Non-pigmented ciliary epithelial cell (primary cell): Measurements from ENCODE around the gene PHACTR3.

Experiments used
- DNase-seq: peaks from one replicate; pipeline ENCODE4 v3.0.0-alpha.2; 2010; ENCODE audit warnings: low read depth

Gene PHACTR3

DNA sequence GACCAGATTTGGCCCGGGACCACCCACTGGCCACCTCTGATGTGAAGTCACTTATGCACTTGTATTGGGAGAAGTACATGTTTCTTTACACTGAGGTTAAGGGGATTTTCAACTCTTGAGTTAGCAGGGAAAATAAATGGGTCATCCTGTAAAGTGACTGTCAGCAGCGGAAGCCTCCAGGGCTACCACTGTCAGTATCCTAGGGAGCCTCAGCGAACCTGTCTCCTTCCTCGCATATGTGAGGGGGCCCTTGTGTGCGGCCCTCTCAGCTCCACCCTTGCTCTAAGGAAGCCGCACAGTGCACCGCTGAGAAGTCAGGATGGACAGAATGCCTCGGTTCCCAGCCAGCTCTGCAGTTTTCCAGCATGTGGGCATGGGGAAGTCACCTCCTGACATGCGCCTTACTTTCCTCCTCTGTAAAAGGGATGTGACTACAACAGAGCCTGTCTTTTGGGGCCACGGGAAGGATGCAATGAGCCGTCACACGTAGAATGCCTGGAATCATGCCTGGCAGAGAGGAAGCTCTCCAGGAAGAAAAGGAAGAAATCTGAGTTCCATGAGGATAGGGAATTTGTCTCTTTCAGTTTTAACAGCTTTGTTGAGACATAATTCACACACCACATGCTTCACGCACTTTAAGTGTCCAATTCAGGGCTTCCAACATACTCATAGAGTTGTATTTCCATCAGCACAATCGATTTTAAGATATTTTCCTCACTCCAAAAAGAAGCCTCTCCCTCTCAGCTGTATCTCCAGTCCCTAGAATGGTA, 213.7 kb downstream of the PHACTR3 start:
- no peak for DNase-seq

DNA sequence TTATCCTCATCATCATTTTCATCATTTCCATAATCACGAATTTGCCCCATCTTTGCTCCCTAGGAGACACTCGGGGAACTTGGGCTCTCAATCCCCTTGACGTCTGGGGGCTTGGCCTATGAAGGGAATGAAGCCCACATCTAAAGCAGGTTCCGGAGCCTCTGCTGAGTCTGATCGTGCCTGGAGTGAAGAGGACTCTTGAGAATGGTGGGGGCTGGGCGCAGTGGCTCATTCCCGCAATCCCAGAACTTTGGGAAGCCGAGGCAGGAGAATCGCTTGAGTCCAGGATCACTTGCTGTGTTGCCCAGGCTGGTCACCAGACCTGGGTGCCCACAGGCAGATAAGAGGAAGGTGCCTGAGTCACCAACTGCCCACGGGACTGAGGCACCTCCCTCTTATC, 214.6 kb downstream of the PHACTR3 start:
- no peak for DNase-seq

DNA sequence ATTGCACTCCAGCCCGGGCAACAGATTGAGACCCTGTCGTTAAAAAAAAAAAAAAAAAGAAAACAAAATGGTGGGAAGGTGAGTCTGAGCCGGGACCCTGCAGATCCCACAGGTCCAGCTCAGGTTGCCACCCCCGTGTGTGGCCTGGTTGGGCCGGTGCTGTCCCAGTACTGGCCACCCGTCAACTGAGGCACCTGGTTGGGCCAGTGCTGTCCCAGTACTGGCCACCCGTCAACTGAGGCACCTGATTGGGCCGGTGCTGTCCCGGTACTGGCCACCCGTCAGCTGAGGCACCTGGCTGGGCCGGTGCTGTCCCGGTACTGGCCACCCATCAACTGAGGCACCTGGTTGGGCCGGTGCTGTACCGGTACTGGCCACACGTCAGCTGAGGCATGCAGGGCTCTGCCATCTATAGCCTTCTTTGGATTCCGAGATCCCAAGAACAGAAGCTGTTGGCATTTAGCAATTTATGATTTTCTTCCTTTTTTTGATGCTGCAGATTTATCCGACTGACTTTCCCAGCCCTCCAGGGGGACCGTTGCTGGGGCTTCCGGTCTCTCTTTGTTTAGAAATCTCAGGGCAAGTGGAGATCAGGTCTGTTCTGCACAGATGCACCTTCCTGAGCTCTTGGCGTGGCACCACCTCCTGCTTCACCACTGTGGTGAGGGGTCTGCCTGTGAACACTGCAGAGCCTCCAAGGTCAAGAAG, 215.3 kb downstream of the PHACTR3 start:
- no peak for DNase-seq

DNA sequence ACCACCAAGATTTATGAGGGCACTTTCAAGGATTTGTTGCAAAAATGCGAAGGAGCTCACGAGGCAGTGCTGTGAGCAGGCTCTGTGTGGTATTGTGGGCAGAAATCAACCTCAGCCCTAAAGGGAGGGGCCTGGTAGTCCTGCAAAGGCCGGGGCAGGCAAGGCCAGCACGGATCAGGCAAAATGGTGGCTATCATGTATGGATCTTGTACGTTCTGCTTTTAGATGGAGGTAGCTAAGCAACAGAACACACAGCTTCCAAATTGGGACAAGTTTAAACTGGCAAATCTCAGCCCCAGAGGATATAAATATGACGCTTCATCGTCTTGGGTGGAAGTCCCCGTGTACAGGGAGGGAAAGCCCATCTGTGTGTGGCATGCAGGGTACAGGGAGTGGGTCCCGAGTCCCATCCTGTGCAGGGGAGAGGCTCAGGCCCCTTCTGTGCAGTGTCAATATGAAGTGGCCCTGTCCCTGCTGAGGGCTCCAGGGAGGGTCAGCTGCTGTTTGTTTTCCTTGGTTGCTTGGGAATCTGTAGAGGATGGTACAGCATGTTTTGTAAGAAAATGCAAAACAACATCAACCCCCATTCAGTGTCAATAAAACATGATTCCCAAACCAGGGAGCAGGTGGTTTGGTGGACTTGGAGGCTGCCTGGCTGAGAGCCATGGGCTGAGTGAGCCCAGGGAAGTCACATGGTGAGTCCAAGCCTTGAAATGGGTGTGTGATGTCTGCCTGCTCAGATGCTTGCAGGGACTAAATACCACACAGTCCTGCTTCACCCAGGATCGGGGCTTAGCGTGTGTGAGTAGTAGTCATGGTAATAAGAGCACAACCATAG, 216.1 kb downstream of the PHACTR3 start:
- no peak for DNase-seq

DNA sequence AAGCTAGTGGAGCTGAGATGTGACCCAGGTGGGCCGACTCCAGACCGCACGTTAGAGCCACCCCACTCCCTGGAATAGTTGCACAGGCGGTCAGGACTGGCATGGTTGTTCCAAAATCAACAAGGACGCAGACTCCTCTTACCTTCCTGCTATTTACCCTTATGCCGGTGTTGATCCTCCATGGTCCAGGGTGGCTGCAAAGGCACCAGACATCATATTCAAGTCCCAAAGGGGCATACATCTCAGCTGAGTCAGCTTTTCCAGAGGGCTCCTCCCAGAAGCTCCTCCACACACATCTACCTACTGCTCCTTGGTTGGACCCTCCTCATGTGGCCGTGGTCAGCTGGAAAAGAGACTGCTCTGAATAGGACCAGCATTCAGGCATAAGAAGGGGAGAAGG, 216.9 kb downstream of the PHACTR3 start:
- no peak for DNase-seq

DNA sequence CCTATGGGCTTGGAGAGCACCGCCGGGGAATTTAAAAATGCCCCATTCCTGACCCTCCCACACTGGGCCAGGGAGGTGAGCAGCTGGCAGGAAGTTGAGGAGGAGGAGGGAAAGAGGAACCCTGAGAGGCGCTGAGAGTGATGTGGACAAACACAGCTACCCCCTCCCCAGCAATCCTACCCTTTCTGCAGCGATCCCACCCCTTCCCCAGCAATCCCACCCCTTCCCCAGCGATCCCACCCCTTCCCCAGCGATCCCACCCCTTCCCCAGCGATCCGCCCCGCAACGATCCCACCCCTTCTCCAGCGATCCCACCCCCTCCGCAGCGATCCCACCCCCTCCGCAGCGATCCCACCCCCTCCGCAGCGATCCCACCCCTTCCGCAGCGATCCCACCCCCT, 217.4 kb downstream of the PHACTR3 start:
- DNase-seq, result no peak

DNA sequence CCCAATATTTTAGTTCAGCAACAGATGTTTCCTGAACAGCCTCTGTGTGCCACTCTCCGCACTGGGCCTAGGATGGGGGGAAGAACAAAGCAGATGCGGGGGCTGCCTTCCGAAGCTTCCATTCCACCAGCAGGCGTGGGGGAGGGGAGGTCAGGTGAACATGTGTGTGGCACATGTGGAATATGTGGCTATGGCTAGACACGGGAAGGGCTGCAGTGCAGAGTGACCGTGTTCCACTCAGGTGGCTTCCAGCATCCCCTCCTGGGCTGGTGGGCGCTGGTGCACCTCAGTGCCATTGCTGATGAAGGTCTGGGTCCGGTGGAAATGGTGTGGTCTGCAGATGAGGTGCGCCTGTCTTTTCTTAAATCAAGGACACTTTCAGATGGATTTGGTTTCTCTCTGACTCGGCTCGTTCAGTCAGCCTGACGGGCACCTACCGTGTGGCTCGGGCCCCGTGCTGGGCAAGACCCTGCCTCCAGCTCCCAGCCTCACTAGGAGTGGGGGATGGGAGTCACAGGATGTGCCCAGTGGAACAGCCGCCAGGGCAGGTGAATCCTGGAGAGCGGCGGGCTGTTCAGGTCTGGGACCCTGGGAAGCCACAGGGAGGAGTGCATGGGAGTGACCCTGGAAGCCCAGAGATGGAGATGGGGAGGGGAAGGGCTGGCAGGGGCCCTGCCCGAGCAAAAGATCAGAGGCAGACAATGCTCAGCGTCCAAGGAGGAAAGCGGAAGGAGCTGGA, 218.1 kb downstream of the PHACTR3 start:
- DNase-seq, result no peak

DNA sequence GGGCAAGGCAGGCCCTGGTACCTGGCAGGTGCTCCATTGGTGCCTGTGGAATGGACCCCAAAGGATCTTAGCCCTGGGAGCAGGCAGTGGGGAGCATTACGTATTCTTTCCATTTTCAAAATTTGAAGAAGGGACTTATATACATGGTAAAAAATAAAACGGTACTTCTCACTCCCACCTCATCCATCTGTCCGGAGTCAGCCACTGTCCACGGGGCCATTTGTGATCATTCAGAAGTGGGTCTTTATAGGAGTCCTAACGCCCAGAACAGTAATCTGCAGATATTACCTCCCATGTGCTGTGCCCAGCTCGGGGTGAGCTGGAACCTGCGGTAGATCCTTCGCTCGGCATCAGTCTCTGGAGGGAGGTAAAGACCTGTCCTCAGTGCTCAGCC, 218.7 kb downstream of the PHACTR3 start:
- no peak for DNase-seq

DNA sequence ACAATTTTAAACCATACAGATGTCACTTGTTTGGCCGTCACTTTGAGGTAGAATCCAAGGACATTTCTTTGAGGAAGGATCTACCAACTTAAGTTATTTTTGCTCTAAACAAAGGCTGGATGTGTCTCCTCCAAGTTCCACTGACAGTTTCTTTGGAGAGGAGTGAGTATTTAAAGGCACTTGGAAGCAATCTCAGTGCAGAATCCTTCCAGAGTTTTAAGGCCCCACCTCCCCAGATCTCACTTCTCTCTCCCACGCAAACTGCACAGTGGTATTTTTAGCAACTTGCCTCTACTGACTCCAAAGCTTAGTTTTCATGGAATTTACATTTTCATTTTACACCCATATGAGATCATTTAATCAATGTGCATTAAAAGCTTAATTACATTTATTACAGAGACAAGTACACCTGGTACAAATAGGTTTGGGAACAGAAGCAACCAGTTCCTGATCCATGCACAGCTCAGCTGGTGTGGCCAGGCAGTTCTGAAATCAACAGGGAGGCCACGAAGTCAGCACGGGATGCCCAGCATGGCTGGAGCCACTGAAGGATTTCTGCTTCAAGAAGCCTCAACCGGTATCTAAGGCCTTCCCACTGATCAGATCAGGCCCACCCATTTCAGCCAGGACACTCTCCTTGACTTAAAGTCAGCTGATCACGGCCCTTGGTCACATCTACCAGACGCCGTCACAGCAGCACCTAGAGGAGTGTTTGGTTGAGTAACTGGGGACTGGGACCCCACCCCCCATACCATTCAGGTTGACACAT, 219.3 kb downstream of the PHACTR3 start:
- DNase-seq, result no peak

DNA sequence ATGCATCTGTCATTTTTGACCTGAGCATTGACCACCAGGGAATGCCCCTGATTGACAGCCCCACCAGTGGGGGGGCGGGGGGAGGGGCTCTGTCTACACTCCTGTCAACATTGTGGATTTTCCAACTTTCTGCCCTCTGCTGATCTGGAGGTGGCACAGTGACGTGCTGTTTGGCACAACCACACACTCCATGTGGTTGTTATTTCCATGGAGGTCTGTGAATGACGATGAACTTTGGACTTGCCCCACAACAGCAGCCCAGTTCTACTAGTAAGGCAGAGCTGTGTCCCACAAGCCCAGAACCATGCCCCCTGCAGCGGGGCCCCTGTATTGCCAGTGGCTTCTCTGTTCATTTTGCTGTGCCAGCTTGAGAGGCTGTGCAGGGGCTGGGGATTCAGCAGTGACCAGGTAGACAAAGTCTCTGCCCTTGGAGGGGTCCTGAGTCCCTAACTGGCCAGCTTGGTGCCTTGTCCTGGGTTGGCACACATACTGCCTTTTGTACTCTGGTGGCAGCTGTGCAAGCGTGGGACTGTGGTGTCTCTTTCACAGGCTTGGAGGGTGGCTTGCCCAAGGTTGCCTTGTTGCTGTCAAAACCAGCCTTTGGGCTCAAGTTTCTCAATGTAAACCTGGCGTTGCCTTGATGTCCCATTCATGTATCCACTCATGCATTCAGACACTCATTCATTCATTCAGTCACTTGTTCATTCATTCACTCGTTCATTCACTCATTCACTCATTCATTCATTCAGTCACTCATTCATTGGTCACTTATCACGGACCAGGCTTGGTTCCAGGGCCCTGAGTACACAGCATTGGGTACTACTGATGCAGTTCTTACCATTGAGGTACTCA, 220.6 kb downstream of the PHACTR3 start:
- no peak for DNase-seq

DNA sequence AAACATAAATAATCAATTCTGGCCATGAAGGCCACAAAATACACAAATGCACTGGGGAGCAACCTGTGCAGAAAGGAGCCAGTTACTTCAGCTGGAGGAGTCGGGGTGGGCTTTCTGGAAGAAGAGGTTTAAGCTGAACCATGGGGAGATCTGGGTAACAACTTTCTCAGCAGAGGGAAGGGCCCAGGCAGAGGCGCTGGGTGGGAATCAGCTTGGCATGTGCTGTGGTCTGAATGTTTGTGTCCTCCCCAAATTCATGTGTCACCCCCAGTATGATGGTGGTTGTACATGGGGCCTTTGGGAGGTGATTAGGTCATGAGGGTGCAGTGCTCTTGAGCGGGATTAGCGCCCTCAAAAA, 221.2 kb downstream of the PHACTR3 start:
- DNase-seq, result no peak

DNA sequence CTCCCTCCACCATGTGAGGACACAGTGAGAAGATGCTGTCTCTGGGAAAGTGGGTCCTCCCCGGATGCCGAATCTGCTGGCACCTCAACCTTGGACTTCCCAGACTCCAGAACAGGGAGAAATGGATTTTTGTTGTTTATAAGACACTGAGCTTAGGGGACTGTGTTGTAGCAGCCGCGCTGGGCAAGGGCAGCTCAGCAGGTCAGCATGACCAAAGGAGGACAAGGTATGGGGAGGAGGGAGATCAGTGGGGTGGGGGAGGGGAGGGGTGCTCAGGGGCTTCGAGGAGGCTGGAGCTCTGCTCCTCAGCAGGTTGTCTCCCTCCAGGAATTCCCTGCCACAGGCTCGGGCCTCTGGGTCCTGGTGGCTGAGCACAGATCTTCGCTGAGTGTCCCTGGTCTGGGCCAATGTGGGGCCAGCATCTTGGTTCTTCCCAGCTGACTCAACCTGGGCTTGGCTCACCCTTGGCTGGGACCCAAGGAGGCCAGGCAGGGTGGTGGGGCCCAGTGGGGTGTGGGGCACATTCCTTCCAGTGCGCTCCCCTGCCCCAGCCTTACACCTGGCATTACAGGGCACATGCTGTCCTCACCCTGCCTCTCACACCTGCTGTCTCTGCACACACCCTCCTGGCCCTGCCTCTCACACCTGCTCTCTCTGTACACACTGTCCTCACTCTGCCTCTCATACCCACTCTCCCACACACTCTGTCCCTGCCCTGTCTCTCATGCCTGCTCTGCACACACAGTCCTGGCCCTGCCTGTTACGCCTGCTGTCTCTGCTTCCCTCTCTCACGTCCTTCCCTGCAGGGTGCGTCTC, 221.8 kb downstream of the PHACTR3 start:
- DNase-seq, result no peak

DNA sequence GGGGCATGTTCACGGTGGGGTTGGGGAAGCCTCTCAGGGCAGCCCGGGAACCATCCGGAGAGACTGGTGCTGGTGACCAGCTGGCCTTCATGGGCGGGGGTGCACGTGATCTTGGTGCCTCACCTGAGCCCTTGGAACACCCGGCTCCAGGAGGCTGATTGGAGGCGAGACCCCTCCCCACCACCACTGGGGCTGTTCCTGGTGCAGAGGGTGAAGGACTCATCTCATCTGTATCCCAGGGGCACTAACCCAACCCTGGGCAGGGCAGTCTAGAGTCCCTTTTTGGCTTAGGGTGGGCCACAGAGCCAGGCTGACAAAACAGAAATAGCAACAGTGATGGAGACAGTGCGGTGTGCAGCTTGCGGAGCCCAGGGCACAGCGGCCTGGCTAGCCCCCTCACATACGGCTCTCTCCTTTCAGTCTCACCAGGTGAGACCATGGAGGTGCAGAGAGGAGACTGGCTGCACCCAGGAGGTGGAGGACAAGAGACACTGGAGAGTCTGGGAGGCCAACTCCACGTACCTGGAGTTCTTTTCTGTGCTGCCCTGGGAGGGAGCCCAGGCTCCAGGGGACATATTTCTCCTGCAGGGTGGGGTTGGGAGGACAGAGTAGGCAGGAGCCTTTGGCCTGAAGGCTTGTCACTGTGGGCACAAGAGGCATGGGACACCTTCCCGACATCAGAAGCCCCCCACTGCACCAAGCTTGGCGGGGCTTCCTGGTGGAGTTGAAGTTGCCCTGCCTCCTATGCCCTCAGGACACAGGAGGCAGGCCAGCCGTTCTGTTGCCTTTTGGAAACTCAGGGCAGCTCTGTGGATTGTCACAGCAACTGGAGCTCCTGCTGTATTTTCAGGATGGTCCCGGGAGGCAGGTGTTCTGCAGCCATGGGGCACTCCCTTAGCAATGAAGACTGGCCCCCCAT, 223.1 kb downstream of the PHACTR3 start:
- DNase-seq, result no peak

DNA sequence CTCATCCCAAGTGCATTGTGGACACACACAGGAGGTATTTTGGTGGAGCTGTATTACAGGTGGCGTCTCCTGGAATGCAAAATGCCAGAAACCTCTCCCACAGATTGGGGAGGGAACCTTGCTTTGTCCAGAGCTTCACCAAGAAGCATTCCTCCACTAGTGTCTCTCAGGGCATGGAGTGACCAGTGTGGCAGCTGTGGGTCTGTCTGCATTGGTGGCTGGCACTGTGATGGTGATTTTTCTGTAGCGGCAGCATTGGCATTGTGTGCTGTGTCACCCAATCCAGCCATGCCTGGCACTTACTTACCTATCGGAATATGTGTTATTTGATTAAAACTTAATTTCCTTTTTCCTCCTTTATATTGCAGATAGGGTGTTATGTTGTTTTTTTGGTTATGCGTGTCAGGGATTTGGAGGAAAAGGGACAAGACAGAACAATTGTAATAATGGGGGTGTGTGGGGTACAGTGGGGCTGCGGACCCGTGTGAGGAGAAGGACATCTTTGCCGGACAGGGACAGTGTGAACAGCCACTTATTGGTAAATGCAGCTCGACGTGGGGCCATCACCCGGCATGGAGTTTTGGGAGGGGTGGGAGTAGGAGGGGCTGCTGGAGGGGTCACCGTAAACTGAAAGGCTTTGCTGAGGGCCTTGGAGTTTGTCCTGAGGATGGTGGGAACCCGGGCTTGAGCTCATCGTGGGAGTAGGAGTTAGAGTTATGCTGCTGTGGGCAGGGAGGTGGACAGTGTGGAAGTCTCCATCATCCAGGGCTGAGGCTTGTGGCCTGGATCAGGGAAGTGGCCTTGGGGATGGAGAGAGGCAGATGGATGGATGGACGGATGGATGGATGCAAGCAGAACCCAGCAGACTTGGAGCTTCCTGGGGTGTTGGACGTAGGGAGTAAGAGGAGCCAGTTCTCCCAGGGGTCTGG, 224.0 kb downstream of the PHACTR3 start:
- DNase-seq, result no peak

DNA sequence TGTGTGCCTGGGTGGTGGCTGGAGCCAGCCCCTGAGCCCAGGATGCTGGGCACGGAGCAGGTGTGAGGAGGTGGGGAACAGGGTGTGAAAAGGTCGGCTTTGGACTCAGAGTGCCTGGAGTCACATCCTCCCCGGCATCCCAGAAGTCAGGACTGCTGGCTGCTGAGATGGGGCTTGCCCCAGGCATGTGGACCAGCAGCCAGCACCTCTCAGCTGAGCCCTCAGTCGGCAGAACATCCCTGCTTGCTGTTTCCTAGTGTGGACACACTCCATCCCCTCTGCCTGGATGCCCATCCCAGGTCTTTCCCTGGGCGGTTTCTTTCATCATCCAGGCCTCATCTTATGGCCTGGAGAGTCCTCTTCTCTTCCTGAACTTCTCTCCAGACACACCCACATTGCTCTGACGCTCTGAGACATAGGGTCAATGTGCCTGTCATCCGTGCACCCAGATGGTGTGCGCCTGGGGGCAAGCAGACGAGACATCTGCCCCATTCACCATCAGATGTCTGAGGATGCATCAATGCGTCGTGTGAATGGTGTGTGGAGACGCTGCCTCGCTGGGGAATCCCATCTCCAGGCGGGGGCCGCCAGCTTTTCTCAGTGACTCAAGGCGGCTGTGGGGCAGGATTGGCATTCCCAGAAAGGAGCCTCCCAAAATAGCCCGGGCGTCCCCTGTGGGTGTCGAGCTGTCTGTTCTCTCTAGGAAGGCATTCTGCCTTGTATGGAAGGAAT, 224.9 kb downstream of the PHACTR3 start:
- no peak for DNase-seq

DNA sequence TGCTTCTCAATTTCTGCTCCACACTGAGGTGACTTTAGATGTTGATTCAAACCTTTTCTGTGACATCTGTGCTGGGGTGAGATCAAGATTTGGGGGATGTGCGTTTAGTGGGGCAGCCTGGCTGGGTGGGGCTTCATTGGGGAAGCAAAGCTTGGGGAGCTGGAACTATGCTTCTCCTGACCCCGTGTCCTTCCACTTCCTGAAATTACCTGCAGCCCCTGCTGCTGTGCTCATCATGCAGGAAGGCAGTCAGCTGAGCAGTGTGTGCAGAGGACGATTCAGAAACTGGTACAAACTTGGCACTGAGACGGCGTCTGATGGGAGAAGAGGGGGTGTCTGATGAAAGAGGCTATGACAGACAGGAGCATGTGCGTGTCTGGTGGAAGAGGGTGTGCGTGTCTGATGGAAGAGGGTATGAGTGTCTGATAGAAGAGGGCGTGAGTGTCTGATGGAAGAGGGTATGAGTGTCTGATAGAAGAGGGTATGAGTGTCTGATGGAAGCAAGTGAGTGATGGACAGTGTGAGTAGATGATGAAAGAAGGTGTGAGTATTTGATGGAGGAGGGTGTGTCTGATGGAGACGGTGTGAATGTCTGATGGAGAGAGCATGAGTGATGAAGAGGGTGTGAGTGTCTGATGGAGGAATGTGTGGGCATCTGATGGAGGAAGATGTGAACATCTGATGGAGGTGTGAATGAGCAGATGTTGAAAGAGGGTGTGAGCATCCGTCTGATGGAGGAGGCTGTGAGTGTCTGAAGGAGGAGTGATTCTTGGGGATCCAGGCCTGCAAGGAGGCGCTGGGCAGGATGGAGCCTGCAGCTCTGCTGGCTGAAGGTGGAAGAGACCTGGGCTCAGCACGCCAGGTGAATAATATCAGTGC, 225.7 kb downstream of the PHACTR3 start:
- no peak for DNase-seq
